Esophagus squamous epithelium (tissue), 4 donors: ENCODE data around the gene FERMT2.

Experiments used
- POLR2A ChIP-seq, 4 donors: fragments of 450-650 bp; IDR thresholded peaks; one replicate each; pipeline ENCODE4 v1.6.1; 2017; ENCODE audit warnings: antibody characterized with exemption in 4 of 4, mild to moderate bottlenecking in 4 of 4, moderate library complexity in 3 of 4
- TF ChIP-seq, protein P1 (sequence below), 6 experiments: fragments of 450-650 bp in 4 of 6; fragments of 200-600 bp in 2 of 6; sonication (generic) in 2 of 6; IDR thresholded peaks; one replicate each; pipeline ENCODE4 v1.5.1; 2016 to 2019; ENCODE audit warnings: antibody characterized with exemption in 6 of 6, mild to moderate bottlenecking in 4 of 6, moderate library complexity in 4 of 6

DNA sequence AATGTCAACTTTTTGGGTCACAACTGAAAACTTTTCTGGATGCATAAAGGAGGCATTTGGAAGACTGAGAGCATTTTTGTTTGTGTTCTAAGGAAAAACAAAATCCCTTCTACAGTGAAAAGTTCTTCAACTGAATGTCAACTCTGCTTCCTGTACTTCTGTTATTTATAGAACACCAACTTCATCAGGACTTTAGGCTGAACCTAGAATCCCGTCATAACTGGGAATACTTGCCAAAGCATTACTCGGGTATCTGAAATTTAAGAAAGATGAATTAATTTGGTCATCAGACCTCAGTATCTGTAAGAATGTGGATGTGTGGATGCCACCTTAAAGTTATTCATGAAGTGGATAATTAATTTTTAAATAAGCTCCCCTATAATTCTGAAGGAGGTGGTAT is 73.2 kb downstream of the FERMT2 start:
- TF ChIP-seq, protein P1, sequence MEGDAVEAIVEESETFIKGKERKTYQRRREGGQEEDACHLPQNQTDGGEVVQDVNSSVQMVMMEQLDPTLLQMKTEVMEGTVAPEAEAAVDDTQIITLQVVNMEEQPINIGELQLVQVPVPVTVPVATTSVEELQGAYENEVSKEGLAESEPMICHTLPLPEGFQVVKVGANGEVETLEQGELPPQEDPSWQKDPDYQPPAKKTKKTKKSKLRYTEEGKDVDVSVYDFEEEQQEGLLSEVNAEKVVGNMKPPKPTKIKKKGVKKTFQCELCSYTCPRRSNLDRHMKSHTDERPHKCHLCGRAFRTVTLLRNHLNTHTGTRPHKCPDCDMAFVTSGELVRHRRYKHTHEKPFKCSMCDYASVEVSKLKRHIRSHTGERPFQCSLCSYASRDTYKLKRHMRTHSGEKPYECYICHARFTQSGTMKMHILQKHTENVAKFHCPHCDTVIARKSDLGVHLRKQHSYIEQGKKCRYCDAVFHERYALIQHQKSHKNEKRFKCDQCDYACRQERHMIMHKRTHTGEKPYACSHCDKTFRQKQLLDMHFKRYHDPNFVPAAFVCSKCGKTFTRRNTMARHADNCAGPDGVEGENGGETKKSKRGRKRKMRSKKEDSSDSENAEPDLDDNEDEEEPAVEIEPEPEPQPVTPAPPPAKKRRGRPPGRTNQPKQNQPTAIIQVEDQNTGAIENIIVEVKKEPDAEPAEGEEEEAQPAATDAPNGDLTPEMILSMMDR (IDR thresholded peaks at IDR 0.05): no peak
- no peak for TF ChIP-seq POLR2A (IDR thresholded peaks at IDR 0.05)
